Erythroblast (primary cell): ENCODE measurements around the gene CFAP97D1.

Experiments
- GATA1 ChIP-seq: IDR thresholded peaks from 2 replicates; pipeline ENCODE4 v1.6.1; 2011; ENCODE audit warnings: low read depth, mild to moderate bottlenecking, control low read depth, low read length, moderate library complexity
- POLR2A ChIP-seq: IDR thresholded peaks from 2 replicates; pipeline ENCODE4 v1.6.1; 2011; ENCODE audit warnings: mild to moderate bottlenecking, low read length

GRCh38 chr17:43784628-43785101 lies 4.4 kb downstream of the CFAP97D1 start:
- TF ChIP-seq POLR2A (no peak), GATA1 (no peak)
